Middle frontal gyrus (tissue), 1 donor: Measurements from ENCODE around the gene COL8A2.
"Not testable (repeated sequence)": the region's sequence is repeated elsewhere in the genome, so short reads cannot be mapped to it uniquely, and the experiment has no call there.

Experiments
- DNase-seq: peaks from one replicate; pipeline ENCODE4 v3.0.0-alpha.2; 2015; ENCODE audit warnings: low spot score; ENCODE audit errors: extremely low spot score

COL8A2 gene

GRCh38 chr1:36125129-36125991, at the start of gene COL8A2:
Gene COL8A2 (minus strand): TSS chr1:36125222. CDS start chr1:36100242, 24,980 bp downstream.
- no peak for DNase-seq

DNA sequence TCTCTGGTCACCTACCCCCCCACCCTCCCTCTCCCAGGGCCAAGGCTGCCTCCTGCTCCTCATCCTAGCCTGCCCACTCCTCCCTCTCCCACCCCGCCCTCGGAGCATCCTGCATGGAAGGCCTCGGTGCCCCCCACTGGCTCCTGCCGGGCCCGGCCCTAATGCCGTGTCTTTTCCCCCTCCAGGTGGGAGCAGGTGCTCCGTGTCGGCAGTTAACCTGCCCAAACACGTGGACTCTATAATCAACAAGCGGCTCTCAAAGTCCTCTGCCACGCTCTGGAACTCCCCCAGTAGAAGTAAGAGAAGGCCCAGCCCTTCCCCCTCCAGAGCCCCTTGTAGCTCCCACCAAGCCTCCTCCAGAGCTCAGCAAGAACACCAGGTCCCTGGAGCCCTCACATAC, 49.7 kb upstream of the COL8A2 start:
- DNase-seq: no peak

DNA sequence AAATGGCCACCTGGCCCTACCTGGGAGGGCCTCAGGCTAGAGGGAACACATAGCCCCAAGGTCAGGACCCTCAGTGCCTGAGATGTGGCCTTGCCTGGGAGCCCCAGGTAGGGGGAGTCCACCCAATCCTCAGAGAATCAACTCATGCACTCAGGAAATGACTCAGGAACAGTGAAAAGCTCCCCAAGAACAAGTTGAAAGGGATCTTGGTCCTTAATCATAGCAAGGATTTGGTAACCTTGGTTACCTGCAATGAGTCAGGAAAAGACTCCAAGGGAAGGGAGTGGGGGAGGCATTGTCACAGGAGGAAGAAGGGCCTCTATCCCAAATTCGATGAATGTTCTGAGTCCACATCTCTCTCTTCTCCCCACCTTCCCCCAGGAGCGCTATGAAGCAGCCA, 48.0 kb upstream of the COL8A2 start:
- DNase-seq: no peak

DNA sequence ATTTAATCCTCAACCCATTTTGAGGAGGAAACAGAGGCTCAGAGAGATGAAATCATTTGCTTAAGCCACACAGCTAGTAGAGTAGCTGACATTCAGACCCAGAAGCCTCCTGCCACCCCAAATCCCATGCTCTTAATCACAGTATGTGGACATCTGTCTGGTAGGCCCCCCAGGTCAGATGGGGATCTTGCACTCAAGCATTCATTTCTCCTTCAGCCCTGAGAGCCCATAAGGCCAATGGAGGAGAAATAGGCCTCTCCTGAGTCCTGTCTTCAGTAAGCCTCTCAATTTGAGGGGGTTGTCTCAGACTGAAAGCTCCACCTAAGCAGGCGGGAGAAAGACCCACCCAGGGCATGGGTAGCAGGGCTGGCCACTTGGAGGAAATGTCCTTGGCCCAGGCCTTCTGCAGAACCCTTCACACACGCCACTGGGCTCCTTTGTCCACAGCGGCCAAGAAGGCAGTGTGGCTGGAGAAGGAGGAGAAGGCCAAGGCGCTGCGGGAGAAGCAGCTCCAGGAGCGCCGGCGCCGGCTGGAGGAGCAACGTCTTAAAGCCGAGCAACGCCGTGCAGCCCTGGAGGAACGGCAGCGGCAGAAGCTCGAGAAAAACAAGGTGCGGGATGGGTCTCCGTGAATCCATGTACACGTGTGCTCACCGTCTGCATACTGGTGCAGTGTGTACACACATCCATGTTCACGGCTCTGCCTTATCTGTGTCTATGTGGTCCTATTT, 47.2 kb upstream of the COL8A2 start:
- DNase-seq: no peak

DNA sequence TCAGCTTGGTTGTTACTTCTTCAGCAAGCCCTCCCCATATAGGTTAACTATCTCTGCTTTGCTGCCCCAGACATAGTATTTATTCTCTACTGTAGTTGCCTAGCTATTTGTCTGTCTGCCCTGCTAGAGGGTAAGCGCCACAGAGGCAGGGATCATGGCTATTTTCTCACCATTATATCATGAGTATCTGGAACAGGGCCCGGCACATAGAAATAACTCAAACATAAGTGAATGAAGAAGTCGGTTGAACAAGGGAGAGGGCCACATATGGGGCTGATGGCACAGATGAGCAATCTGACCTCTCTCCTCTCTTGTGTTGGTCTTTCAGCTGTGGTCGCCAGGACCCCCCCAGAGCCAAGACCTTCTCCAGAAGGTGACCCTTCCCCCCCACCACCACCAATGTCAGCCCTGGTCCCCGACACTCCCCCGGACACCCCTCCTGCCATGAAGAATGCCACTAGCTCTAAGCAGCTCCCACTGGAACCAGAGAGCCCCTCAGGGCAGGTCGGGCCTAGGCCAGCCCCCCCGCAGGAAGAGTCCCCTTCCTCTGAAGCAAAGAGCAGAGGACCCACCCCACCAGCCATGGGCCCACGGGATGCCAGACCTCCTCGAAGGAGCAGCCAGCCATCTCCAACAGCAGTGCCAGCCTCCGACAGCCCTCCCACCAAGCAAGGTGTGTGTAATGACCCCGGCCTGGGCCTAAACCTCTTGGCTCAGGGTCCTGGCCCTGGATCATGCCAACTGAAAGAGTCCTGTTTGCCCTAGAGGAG, 45.8 kb upstream of the COL8A2 start:
- DNase-seq: no peak

DNA sequence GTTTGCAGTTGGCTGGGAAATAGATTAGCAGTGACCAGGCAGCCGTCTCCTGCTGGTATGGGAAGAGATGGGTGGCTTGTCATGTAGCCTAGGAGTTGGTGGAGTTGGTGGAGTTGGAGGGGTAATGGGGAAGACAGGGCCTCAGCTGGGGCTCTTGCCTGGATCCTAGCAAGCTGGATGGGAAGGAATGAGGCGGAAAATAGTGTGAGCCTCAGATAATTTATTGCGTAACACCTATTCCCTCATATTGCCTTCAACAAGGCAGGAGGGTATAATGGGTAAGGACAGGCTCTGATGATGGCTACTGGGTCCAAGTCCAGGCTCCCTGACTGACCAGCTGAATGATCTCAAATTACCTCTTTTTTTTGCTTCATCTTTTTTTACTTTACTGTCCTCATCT, 43.5 kb upstream of the COL8A2 start:
- DNase-seq: no peak

- no peak for DNase-seq
Measured at GRCh38 chr1:36166938-36167905, 42.2 kb upstream of the COL8A2 start.

- DNase-seq: no peak
Measured at GRCh38 chr1:36166136-36166535, 41.1 kb upstream of the COL8A2 start.

DNA sequence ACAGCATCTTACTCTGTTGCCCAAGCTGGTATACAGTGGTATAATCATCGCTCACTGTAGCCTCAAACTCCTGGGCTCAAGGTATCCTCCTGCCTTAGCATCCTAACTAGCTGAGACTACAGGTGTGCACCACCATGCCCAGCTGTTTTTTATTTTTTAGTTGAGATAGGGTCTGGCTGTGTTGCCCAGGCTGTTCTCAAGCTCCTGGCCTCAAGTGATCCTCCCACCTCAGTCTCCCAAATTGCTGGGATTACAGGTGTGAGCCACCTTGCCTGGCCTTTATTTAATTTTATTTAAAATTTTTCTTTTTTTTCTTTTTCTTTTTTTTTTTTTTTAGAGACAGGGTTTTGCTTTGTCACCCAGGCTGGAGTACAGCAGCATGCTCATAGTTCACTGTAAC, 40.1 kb upstream of the COL8A2 start:
- no peak for DNase-seq

GRCh38 chr1:36164361-36164760, 39.3 kb upstream of the COL8A2 start:
- DNase-seq: no peak

DNA sequence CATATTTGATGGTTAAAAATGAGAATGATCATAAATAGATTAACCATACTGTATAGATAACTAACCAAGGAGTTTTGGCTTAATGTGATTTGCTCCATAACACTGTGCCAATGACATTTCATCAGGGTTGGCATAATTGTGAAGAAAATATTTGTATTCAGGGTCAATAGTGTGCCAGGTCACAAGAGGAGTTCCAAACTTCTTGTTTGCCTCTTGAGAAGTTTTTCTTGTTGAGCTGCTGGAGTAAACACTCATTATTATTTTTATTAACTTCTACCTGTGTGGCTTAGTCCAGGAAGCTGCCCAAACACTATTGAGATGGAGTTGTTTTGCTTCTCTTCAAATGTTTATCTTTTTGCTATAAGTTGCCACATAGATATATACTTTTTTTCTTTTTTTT, 38.4 kb upstream of the COL8A2 start:
- DNase-seq: no peak

GRCh38 chr1:36162680-36163239, 37.7 kb upstream of the COL8A2 start:
- DNase-seq: no peak

GRCh38 chr1:36161641-36162531, 36.9 kb upstream of the COL8A2 start:
- no peak for DNase-seq

DNA sequence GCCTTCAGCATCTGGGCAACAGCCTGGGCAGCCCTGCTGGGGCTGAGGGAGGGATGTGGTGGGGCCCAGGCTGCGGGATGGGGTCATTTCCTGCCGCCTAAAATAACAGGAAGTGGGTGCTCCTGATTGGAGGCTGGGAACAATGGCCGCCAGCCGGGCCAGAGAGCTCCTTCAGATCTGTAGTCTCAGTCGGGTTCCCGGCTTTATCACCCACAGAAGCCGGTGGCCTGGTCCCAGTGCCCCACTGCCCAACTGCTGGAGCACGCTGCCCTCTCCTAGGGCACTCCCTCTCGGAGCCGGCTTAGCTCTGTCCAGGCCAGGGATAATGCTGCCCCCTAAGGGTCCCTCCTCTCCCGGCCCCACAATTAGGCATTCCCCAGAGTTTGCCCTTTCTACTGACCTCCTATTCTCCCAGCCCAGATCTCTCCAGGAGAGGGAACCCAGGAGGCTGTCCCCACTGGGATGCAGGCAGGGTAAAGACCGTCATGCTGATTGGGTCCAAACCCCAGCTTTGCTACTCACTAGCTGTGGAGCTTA, 36.0 kb upstream of the COL8A2 start:
- DNase-seq: no peak

DNA sequence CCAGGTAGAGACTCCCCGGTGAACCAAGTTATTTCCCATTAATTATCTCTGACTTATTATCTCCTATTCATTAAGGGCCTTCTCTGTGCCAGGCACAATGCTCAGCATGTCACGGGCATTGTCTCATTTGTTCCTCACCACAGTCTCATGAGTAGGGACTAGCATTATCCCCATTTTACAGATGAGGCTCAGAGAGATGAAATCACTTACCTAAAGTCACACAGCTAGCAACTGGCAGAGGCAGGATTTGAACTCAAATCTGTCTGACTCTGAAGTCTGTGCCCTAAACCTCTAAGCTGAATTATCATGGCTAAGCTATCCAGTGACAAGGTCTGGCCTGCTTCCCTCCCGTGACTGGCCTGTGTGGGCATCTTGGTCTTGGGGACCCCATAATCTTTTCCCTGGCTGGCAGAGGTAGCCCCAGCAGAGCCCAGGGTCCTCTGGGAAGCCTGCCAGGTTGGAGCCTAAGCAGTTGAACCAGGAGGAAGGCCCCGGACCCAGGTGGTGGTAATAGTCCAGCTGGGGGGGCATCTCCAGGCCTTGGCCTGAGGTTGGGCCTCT, 35.4 kb upstream of the COL8A2 start:
- no peak for DNase-seq

DNA sequence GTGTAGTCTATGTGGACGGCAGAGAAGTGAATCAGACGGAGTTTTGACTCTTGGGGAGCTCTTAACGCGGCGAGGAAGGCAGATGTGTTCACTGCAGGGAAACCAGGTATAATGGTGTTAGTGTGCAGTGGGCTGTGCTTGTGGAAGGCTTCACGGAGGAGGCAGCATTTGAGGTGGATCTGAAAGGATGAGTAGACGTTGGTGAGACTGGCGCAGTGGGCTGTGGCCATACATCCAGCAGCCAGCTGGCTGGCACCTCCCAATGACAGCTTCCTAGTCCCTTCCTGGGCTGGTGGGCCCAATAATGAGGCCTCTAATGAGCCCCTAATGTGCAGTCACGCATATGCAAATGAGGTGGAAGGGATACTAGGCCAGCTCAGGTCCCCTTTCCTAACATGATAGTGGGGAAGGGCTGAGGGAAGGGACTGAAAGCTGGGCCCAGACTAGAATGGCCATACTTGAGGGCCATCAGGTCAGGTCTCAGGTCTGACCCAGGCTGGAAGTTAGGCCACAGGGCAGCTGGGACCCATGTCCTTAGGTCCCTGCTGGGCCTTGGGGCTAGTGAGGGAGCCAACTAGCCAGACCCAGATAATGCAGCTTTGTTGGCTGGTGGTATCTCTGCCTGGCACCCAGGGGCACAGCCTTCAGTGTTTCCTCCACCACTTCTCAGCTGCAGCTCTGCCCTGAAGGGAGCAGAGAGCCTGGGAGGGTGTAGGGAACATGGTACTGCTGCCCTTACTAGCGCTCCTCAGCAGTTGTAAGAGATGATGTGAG, 34.8 kb upstream of the COL8A2 start:
- no peak for DNase-seq

DNA sequence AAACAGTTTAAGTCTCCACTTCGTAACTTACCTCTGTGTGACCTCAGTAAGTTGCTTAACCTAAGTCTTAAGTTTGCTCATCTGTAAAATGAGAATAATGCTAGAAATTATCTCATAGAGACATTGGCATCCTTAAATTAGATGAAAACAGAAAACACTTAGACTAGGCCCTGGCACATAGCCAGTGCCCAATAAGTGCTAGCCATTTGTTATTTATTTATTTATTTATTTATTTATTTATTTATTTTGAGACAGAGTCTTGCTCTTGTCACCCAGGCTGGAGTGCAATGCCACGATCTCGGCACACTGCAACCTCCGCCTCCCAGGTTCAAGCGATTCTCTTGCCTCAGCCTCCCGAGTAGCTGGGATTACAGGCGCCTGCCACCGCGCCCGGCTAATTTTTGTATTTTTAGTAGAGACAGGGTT, 33.8 kb upstream of the COL8A2 start:
- not testable (repeated sequence) for DNase-seq
